Mucosa of rectum (tissue), 2 donors: ENCODE data around the gene PKNOX1.

Experiments used
- H3K27ac ChIP-seq, 2 donors: one replicate each; pipeline ENCODE4 v1.7.0; 2013; ENCODE audit warnings: inconsistent platforms in 2 of 2, low read depth in 2 of 2, low read length in 2 of 2
- H3K27me3 ChIP-seq, 2 donors: one replicate each; pipeline ENCODE4 v1.7.0; 2013; ENCODE audit warnings: low read length in 2 of 2; ENCODE audit not compliant: control insufficient read depth in 2 of 2, insufficient read depth in 2 of 2
- H3K36me3 ChIP-seq, 2 donors: one replicate each; pipeline ENCODE4 v1.7.0; 2013; ENCODE audit warnings: low read length in 2 of 2; ENCODE audit not compliant: control insufficient read depth in 2 of 2, insufficient read depth in 2 of 2
- H3K4me1 ChIP-seq, 2 donors: one replicate each; pipeline ENCODE4 v1.7.0; 2013; ENCODE audit warnings: low read length in 2 of 2, mild to moderate bottlenecking in 1 of 2; ENCODE audit not compliant: control insufficient read depth in 2 of 2, insufficient read depth in 2 of 2
- H3K4me3 ChIP-seq, 2 donors: one replicate each; pipeline ENCODE4 v1.7.0; 2013; ENCODE audit warnings: low read length in 2 of 2
- H3K9ac ChIP-seq, 2 donors: one replicate each; pipeline ENCODE4 v1.7.0; 2013; ENCODE audit warnings: low read length in 2 of 2, low read depth in 1 of 2, mild to moderate bottlenecking in 1 of 2
- H3K9me3 ChIP-seq, 2 donors: one replicate each; pipeline ENCODE4 v1.7.0; 2013; ENCODE audit warnings: low read length in 2 of 2; ENCODE audit not compliant: control insufficient read depth in 2 of 2
- donor health status: healthy.
- donor health status: Normal muscosa, but diverticular disease.

PKNOX1 gene

GRCh38 chr21:43020771-43021170 lies 46.4 kb downstream of the PKNOX1 start:
- H3K27ac ChIP-seq: no peak overlapping the region
- peaks cover 47 to 50% of the 10 kb centered on the region in 2 donors for H3K36me3 ChIP-seq
- H3K27me3 ChIP-seq: no peaks in the 10 kb centered on the region
- H3K9me3 ChIP-seq: no peaks in the 10 kb centered on the region
- no peaks in the 10 kb centered on the region for H3K4me1 ChIP-seq
- no peak overlapping the region for H3K9ac ChIP-seq
- no peak overlapping the region for H3K4me3 ChIP-seq

DNA sequence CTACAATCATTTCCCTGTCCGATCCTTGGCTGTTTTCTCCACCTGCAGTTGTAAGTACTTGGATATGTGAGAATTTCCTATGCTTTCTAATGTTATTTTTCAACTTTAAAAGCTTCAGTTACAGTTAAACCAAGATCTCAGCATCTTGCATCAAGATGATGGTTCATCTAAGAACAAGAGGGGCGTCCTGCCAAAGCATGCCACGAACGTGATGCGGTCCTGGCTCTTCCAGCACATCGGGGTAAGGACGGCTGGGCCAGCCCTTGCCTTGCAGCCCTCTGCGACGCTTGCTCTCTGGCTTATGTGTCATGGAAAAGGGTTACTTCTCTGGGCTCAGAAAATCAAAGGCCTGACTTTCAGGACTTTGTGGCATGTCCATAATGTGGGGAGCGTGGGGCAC lies 46.8 kb downstream of the PKNOX1 start:
- no peak overlapping the region for H3K27ac ChIP-seq
- no peaks in the 10 kb centered on the region for H3K27me3 ChIP-seq
- H3K4me3 ChIP-seq: no peak overlapping the region
- no peaks in the 10 kb centered on the region for H3K9me3 ChIP-seq
- H3K36me3 ChIP-seq: peaks cover 46 to 48% of the 10 kb centered on the region in 2 donors
- no peaks in the 10 kb centered on the region for H3K4me1 ChIP-seq
- H3K9ac ChIP-seq: no peak overlapping the region

- H3K36me3 ChIP-seq: peaks cover 39 to 45% of the 10 kb centered on the region in 2 donors
- H3K27ac ChIP-seq: no peak overlapping the region
- H3K9me3 ChIP-seq: no peaks in the 10 kb centered on the region
- H3K27me3 ChIP-seq: no peaks in the 10 kb centered on the region
- H3K4me1 ChIP-seq: no peaks in the 10 kb centered on the region
- no peak overlapping the region for H3K4me3 ChIP-seq
- no peak overlapping the region for H3K9ac ChIP-seq
Observed at GRCh38 chr21:43021756-43022600, 47.6 kb downstream of the PKNOX1 start.

DNA sequence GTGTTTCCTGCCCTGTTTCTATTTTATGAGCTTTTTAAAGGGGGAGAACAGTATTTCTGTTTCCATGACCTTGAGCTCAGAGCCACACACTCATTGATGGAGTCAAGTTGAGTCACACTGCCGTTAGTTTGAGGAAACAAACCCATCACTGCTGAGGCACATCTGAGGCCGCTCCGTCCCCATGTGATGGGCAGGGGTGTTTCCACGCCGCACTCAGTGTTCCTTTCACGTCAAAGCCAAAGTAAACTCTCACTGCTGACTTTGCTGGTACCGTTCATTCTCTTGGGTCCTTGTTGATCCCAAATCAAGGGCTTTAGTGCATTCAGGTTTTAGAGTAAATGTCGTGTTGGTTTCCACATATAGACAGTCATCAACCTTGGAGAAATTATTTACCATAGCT lies 48.8 kb downstream of the PKNOX1 start:
- H3K9ac ChIP-seq: no peak overlapping the region
- peaks cover 40 to 55% of the 10 kb centered on the region in 2 donors for H3K36me3 ChIP-seq
- no peak overlapping the region for H3K4me3 ChIP-seq
- H3K27me3 ChIP-seq: no peaks in the 10 kb centered on the region
- no peak overlapping the region for H3K27ac ChIP-seq
- no peaks in the 10 kb centered on the region for H3K9me3 ChIP-seq
- H3K4me1 ChIP-seq: no peaks in the 10 kb centered on the region

DNA sequence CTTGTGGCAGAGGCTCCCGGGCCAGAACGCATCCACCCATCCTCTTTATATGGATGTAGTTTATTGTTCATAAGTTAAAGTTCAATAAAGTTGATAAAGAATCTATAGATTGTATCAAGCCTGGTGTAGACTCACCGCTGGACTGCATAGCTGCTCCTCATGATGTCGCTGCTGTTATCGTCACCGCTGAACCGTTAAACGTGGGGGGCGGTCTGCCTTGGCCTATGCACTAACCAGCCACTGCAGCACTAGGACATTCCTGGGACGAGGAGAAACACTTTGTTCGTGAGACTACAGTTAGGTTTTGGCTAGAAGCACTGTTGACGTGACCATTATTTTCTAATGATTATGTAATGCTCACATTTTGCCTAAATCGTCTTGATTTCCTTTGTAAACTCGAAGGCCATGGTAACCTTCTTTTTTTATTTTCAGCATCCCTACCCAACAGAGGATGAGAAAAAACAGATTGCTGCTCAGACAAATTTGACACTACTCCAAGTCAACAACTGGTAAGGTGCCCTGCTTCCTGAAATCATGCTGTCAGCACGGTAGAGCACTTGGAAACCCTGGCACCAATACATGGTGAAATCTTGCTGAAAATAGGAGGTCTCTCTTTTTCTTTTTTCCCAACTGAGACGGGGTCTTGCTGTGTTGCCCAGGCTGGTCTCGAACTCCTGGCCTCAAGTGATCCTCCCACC lies 50.2 kb downstream of the PKNOX1 start:
- H3K27me3 ChIP-seq: no peaks in the 10 kb centered on the region
- no peaks in the 10 kb centered on the region for H3K4me1 ChIP-seq
- peaks cover 49 to 62% of the 10 kb centered on the region in 2 donors for H3K36me3 ChIP-seq
- H3K9me3 ChIP-seq: no peaks in the 10 kb centered on the region
- no peak overlapping the region for H3K27ac ChIP-seq
- H3K4me3 ChIP-seq: no peak overlapping the region
- H3K9ac ChIP-seq: no peak overlapping the region

DNA sequence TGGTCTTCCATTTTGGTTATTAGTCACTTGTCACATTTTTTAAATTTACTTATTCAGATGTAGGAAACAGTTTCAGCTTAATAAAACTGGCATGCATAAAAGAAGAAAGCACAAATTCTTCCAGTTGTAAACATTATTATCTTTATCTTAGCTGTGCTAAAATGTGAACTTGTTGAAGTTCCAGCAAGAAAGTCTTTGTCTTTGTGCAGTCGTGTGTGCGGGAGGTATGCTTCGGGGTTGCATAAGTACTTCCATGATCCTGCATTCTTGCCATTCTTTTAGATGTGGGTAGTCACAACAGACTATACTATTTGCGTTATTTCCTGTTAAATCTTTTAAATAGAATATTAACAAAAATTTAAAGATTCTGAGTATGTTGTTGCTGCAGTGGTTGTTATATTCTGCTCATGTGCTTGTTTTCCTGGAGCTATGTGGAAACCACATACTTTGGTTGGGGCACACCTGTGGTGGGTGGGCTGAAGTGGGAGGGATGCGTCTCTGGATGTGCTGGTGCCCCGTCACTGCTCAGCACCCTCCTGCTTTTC lies 51.3 kb downstream of the PKNOX1 start:
- Histone ChIP-seq H3K27me3 (no peaks in the 10 kb centered on the region), H3K9me3 (no peaks in the 10 kb centered on the region), H3K4me1 (no peaks in the 10 kb centered on the region), H3K27ac (no peak overlapping the region), H3K4me3 (no peak overlapping the region), H3K9ac (no peak overlapping the region), H3K36me3 (peaks cover 56 to 66% of the 10 kb centered on the region in 2 donors)

- Histone ChIP-seq H3K9me3 (no peaks in the 10 kb centered on the region), H3K27me3 (no peaks in the 10 kb centered on the region), H3K36me3 (peaks cover 45 to 57% of the 10 kb centered on the region in 2 donors), H3K4me1 (no peaks in the 10 kb centered on the region), H3K27ac (no peak overlapping the region), H3K9ac (no peak overlapping the region), H3K4me3 (no peak overlapping the region)
Observed at GRCh38 chr21:43027846-43028731, 53.7 kb downstream of the PKNOX1 start.

- Histone ChIP-seq H3K27ac (no peak overlapping the region), H3K9me3 (no peaks in the 10 kb centered on the region), H3K36me3 (peaks cover 35 to 46% of the 10 kb centered on the region in 2 donors), H3K27me3 (no peaks in the 10 kb centered on the region), H3K4me3 (no peak overlapping the region), H3K9ac (no peak overlapping the region), H3K4me1 (no peaks in the 10 kb centered on the region)
Observed at GRCh38 chr21:43029785-43030184, 55.4 kb downstream of the PKNOX1 start.

GRCh38 chr21:43031121-43031619 lies 56.8 kb downstream of the PKNOX1 start:
- Histone ChIP-seq H3K36me3 (peaks cover 30 to 41% of the 10 kb centered on the region in 2 donors), H3K4me3 (no peak overlapping the region)

More at GRCh38 chr21:43031121-43031619, 56.8 kb downstream of the PKNOX1 start:
- Histone ChIP-seq H3K27me3 (no peaks in the 10 kb centered on the region), H3K9ac (no peak overlapping the region), H3K4me1 (no peaks in the 10 kb centered on the region), H3K27ac (no peak overlapping the region), H3K9me3 (no peaks in the 10 kb centered on the region)
